Measurements from ENCODE around the gene CDKAL1. TPM values are rescaled to one million over a fixed set of nuclear protein-coding genes. Genes with fewer than 3 reads are reported as not detected.

The CDKAL1 gene
- total RNA-seq, 1 experiment from 2014 or later: 20.6 TPM

GRCh38 chr6:20933057-20933788 is 399.0 kb downstream of the CDKAL1 start (continued):
- TF ChIP-seq ZNF671 (CRISPR knock-in tag; IDR thresholded peaks at IDR 0.05) (no peak), ELF4 (CRISPR knock-in tag; IDR thresholded peaks at IDR 0.05; ENCODE audit: low read depth) (no peak), ZNF219 (CRISPR knock-in tag; IDR thresholded peaks at IDR 0.05; ENCODE audit: borderline replicate concordance) (no peak), JUN (CRISPR knock-in tag; IDR thresholded peaks at IDR 0.05) (no peak)

- POLR2A ChIA-PET: no interaction called here
- peak overlapping the region; percentile 46; the same call in 1 of the 2 replicates for H3K27ac Mint-ChIP-seq
- H3K27me3 Mint-ChIP-seq (ENCODE audit: low read depth): no peaks in the 10 kb centered on the region
- DNase-seq (ENCODE audit: low spot score) (peak; percentile 19), ATAC-seq (peak; percentile 76)
- CTCF ChIA-PET: interaction anchor here (0.7 to 1.1 kb wide), 2 partner anchors 16 to 652 kb away, joined by 3 to 5 read pairs; no protein-coding TSS in a partner anchor
- H3K9me3 Mint-ChIP-seq: peaks cover 7% of the 10 kb centered on the region
- H3K36me3 Mint-ChIP-seq: peaks cover 9% of the 10 kb centered on the region; the same call in 1 of the 2 replicates
- H3K4me1 Mint-ChIP-seq: peaks cover 24% of the 10 kb centered on the region
- TF ChIP-seq USF2 (CRISPR knock-in tag; IDR thresholded peaks at IDR 0.05) (no peak), KAT7 (CRISPR knock-in tag; IDR thresholded peaks at IDR 0.05; ENCODE audit: borderline replicate concordance) (no peak), CBFB (CRISPR knock-in tag; IDR thresholded peaks at IDR 0.05; ENCODE audit: low read depth) (no peak), ATF3 (CRISPR knock-in tag; conservative IDR thresholded peaks at IDR 0.05) (no peak), TP53 (CRISPR knock-in tag; IDR thresholded peaks at IDR 0.05) (no peak), IRF2 (CRISPR knock-in tag; IDR thresholded peaks at IDR 0.05; ENCODE audit: borderline replicate concordance, low read depth) (no peak), NFYB (CRISPR knock-in tag; conservative IDR thresholded peaks at IDR 0.05; ENCODE audit: low read depth) (no peak), ZNF512 (CRISPR knock-in tag; IDR thresholded peaks at IDR 0.05; ENCODE audit: borderline replicate concordance) (no peak)
- H3K4me3 Mint-ChIP-seq: no peak overlapping the region
Measured at GRCh38 chr6:20936949-20937348, 402.7 kb downstream of the CDKAL1 start.

GRCh38 chr6:20939161-20939775 is 405.0 kb downstream of the CDKAL1 start:
- TF ChIP-seq PREB (CRISPR knock-in tag; IDR thresholded peaks at IDR 0.05; ENCODE audit: borderline replicate concordance) (no peak), CREB1 (CRISPR knock-in tag; IDR thresholded peaks at IDR 0.05) (no peak), ZBTB21 (CRISPR knock-in tag; IDR thresholded peaks at IDR 0.05; ENCODE audit: borderline replicate concordance) (no peak), ZNF671 (CRISPR knock-in tag; IDR thresholded peaks at IDR 0.05) (no peak), E2F4 (CRISPR knock-in tag; IDR thresholded peaks at IDR 0.05; ENCODE audit: borderline replicate concordance, low read depth) (no peak), USF2 (CRISPR knock-in tag; IDR thresholded peaks at IDR 0.05) (no peak), TP53 (CRISPR knock-in tag; IDR thresholded peaks at IDR 0.05) (no peak), CDX4 (CRISPR knock-in tag; IDR thresholded peaks at IDR 0.05; ENCODE audit: borderline replicate concordance) (no peak), EMX1 (CRISPR knock-in tag; IDR thresholded peaks at IDR 0.05) (no peak), NFE2L1 (CRISPR knock-in tag; IDR thresholded peaks at IDR 0.05) (no peak), HMGA2 (CRISPR knock-in tag; IDR thresholded peaks at IDR 0.05) (no peak), ZNF219 (CRISPR knock-in tag; IDR thresholded peaks at IDR 0.05; ENCODE audit: borderline replicate concordance) (no peak), SMAD4 (CRISPR knock-in tag; IDR thresholded peaks at IDR 0.05) (no peak), GTF2I (CRISPR knock-in tag; conservative IDR thresholded peaks at IDR 0.05) (no peak)
- no peaks in the 10 kb centered on the region; the same call in 1 of the 2 replicates for H3K27me3 Mint-ChIP-seq (ENCODE audit: low read depth)
- H3K4me1 Mint-ChIP-seq: peaks cover 14% of the 10 kb centered on the region
- H3K4me3 Mint-ChIP-seq: no peak overlapping the region
- ChIA-PET CTCF (interaction anchor here (0.6 to 0.7 kb wide), 2 partner anchors 176 to 190 kb away, joined by 3 read pairs; no protein-coding TSS in a partner anchor), POLR2A (interaction anchor here (0.6 kb wide), 1 partner anchor 1424 kb away, joined by 3 read pairs; no protein-coding TSS in a partner anchor)
- peaks cover 23% of the 10 kb centered on the region for H3K36me3 Mint-ChIP-seq
- no peak for ATAC-seq
- peaks cover 23% of the 10 kb centered on the region for H3K9me3 Mint-ChIP-seq
- no peak for DNase-seq (ENCODE audit: low spot score)
- peak overlapping the region; percentile 81 for H3K27ac Mint-ChIP-seq
